ENCODE measurements around the gene GJA8.
"Not testable (repeated sequence)": the region's sequence is repeated elsewhere in the genome, so short reads cannot be mapped to it uniquely, and the experiment has no call there.

Gene GJA8

DNA sequence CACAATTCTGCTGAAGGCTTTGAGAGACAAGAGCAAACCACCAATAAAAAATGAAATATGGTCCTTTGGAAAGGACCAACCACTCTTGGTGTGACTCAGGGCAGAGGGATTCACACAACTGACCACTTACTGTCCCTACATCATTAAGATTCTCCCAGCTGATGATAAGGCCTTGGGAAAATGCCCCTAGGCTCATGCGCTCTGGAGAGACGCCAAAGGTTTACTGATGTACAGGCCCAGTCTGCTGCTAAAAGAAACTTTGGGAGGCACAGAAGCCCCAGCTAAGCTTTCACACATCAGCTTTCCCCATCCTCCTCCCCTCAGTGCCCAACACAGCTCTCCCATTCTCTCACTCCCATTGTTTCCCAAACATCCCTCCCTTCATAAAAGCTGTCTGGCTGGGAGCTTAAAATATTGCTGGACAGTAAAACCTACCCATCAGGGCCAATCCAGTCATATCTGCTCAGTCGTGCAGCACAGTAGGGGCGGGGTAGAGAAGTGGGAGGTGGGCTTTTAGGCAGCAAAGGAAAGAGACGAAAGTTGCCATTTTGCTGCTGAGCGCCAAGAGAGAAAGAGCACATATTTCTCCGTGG, at the start of gene GJA8:
TSS of gene GJA8 (plus strand) at position 543 of the 593 bp plus-strand sequence. CDS start 5,161 bp downstream, outside the sequence.
- DNase-seq: no peak

DNA sequence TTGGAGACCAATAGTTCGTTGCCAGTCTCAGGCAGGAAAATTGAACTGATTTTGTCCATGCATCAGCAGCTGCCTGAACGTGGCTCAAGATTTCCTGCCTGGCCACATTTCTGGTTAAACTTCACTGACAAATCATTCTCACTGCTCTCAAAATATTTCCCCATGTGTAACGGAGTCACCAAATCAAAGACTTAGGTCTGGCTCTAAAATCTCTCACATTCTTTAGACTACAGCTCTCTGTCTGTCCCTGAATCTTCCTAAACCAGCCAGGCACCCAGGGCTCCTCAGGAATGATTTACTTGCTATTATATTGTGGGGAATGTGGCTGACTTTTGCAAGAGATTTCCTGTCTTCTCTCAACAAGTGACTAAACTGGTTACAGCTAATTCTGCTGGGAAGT, 49.2 kb upstream of the GJA8 start:
- DNase-seq: no peak

DNA sequence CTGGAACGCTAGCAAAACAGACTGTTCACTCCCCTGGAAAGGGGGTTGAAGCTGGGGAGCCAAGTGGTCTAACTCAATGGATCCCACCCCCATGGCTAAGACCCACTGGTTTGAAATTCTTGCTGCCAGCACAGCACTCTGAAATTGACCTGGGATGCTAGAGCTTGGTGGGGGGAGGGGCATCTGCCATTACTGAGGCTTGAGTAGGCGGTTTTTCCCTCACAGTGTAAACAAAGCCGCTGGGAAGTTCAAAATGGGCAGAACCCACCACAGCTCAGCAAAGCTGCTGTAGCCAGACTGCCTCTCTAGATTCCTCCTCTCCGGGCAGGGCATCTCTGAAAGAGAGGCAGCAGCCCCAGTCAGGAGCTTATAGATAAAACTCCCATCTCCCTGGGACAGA, 47.6 kb upstream of the GJA8 start:
- not testable (repeated sequence) for DNase-seq

DNA sequence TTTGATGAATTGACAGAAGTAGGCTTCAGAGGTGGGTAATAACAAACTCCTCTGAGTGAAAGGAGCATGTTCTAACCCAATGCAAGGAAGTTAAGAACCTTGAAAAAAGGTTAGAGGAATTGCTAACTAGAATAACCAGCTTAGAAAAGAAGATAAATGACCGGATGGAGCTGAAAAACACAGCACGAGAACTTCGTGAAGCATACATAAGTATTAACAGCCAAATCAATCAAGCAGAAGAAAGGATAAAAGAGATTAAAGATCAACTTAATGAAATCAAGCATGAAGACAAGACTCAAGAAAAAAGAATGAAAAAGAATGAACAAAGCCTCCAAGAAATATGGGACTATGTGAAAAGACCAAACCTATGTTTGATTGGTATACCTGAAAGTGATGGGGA, 46.6 kb upstream of the GJA8 start:
- DNase-seq: not testable (repeated sequence)

DNA sequence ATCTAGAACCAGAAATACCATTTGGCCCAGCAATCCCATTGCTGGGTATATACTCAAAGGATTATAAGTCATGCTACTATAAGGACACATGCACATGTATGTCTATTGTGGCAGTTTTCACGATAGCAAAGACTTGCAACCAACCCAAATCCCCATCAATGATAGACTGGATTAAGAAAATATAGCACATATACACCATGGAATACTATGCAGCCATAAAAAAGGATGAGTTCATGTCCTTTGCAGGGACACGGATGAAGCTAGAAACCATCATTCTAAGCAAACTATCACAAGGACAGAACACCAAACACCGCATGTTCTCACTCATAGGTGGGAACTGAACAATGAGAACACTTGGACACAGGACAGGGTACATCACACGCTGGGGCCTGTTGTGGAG, 35.4 kb upstream of the GJA8 start:
- not testable (repeated sequence) for DNase-seq

- no peak for DNase-seq
Observed at GRCh38 chr1:147878022-147878421, 24.6 kb upstream of the GJA8 start.

DNA sequence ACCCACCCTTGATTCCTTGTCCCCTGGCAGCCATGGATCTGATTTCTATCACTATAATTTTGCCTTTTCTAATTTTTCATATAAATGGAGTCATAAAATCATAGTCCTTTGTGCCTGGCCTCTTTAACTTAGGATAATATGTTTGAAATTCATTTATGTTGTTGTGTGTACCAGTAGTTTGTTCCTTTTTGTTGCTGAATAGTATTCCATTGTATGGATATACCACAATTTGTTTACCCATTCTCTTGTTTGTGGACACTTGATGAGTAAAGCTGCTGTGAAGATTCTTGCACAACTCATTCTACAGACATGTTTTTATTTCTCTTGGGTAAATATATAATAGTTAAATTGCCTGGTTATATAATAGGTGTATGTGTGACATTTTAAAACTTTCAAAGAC, 22.7 kb upstream of the GJA8 start:
- DNase-seq: no peak

DNA sequence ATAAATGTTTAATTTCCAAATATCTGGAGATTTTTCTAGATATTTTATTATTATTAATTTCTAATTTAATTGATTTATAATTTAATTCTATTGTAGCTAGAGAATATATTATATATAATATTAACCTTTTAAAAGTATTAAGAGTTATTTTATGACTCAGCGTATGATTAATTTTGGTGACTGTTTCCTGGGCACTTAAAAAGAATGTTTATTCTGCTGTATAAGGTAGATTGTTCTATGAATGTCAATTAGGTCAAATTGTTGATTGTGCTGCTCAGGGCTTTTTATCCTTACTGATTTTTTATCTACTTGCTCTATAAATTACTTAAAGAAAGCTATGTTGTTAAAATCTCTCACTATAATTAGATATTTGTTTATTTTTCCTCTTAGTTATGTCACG, 20.1 kb upstream of the GJA8 start:
- DNase-seq: no peak

DNA sequence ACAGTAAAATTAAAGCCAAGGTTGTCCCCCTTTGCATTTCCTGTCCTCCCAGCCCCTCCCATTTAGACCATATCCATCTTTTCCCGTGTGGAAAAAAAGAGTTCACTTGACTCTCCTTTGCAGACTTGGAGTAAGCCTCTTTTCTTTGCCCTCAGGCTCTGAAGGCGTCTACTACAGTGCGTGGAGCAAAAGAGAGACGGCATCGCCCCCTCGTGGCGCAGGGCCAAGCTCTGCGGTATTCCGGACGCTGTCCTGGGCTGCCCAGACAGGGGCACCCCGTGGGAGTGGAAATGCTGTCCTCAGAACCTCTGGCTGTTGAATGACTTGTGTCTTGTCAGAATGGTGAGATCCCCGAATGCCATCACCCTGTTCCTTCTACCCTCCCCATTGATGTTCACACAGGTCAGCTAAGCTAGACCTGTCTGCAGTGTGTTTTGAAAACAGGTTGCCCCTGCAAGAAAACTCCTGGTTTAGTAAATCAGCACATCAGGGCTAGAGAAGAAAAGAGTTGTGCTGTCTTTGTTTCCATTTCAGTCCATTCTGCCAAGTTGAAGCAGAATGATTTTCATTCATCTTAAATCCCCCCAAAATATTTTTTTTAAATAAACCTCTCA, 12.3 kb upstream of the GJA8 start:
- peak; percentile 69 for DNase-seq

DNA sequence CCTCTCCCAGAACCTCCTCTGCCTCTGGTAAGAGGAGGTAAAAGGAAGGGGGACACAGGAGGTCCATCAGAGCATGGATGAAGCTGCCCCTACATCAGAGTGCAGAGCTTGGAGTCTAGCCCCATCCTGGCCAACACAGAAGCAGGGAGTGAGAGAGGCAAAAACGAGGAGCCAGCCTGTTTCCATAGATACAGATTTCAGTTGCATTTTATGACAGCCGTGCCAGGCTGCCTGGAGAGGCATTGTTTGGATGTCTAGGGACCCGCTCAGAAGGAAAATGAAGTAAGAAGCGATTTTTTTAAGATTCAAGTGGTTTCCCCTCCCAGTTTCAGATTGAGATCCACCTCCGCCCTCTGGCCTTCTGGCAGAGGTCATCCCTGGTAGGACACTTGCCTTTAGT, 11.5 kb upstream of the GJA8 start:
- DNase-seq: no peak

- DNase-seq: peak; percentile 17
Observed at GRCh38 chr1:147892216-147892615, 10.4 kb upstream of the GJA8 start.

DNA sequence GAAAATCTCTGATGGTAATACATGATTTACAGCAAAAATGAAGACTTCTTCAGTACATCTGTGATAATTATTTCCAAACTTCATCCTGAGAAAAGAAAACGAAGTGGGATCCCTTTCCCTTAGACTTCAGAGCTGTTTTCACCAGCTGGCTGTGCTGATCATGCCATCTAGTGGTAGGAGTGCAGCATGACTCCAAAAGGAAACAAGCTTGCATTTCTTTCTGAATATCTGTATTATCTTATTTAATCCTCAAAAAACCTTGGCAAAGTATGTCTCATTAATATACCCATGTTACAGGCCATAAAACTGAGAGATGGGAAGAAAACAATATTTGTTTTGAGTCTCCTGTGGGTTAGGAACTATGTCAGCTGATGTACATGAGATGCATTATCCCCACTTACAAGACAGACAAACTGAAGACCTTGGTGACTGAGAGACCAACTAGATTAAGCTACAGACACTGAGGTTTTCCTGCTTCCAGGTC, 9.8 kb upstream of the GJA8 start:
- DNase-seq: peak; percentile 54

DNA sequence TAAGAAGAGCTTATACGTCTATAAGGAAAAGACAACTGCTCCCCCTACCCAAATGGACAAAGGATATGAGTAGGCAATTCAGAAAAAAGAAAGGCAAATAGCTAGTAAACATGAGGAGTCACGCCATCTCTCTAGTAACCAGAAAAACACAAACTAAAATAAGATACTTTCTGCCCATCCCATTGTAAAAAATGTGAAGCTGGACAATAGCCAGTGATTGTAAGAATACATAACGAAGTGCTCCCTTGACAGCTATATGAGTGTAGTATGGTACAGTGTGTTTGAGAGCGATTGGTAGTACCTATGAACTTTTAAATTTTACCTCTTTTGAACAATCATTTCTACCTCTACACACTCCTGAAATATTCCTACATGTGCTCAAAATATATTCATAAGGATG, 7.5 kb upstream of the GJA8 start:
- DNase-seq: no peak

GRCh38 chr1:147897029-147897752, 5.4 kb upstream of the GJA8 start:
- DNase-seq: no peak

- no peak for DNase-seq
Observed at GRCh38 chr1:147897789-147898188, 4.8 kb upstream of the GJA8 start.

GRCh38 chr1:147904726-147905125, 2.1 kb downstream of the GJA8 start:
- DNase-seq: peak; percentile 51

GRCh38 chr1:147907786-147908509, 5.4 kb downstream of the GJA8 start:
- no peak for DNase-seq

GRCh38 chr1:147912553-147912952, 10.0 kb downstream of the GJA8 start:
- no peak for DNase-seq

DNA sequence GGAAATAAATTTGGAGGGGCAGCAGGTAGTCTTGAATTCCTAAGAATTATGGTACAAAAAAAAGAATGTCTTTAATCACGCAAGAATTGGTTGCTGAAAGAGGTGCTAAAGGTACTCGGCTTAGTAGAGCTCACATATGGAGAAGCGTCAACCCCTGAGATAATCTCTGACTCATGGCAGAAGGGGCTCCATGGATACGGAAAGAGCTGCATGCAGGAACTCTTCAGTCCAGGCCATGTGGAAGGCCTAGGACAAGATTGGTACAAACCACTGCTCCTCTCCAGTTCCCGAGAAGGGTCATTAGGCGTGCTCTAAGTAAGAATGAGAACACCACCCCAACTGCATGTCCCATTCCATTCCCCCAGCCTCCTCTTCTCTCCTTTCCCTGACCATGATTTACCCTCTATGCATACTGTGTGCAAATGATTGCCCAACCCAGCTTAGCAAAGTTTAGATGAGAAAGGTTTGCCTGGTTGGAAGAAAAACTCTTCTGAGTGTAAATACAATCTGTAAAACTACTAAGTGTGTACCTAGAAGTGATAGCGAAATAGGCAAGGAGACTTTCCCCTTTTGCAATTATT, 10.9 kb downstream of the GJA8 start:
- no peak for DNase-seq

DNA sequence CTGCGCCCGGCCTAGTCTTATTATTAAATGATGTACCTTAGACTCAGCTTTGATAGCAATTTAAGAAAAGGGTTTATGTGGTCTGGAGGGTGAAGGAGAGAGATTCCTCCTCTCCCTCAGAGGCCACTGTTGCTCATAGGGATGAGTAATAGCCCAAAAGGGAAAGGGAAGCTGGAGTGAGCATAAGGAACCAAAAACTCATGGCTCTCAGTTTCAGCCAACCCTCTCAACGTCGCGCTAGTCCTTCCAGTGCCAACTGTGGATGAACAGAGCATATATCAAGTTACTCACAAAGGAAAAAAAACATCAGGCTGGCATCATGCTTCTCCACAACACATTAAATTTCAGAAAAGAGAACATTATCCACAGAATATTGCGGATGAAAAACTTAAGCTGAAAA, 17.3 kb downstream of the GJA8 start:
- DNase-seq: no peak

GRCh38 chr1:147924813-147925212, 22.2 kb downstream of the GJA8 start:
- peak; percentile 39 for DNase-seq

DNA sequence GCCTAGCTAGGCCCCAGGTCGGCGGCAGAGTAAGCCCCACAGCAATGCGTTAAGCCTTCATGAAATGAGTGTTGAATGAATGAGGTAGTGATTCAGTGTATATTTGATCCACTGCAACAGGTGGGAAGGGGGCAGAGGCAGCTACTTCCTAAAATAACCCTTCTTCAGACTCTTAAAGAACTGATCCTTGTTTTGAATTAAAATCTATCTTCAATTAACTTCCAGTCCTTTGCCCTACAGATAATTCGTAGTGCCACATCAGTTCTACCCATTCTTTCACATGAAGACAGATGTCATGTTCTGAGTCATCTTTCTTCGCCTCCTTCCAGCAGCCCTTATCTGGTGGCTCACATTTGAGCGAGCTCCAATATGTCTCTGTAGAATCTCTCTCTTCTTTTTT, 24.6 kb downstream of the GJA8 start:
- DNase-seq: peak; percentile 17

- not testable (repeated sequence) for DNase-seq
Observed at GRCh38 chr1:147927689-147928088, 25.1 kb downstream of the GJA8 start.

Data from activated CD4-positive, alpha-beta T cell treated with anti-CD3 and anti-CD28 coated beads, Interleukin-10, Interleukin-2, amounts not matched to agents 100 ng/mL and 50 ng/mL, durations not matched to agents 16 hours and 8 hours (primary cell).